Adrenal gland (tissue), 12 donors: ENCODE measurements around the gene CDCA7L. TPM values are rescaled to one million over a fixed set of nuclear protein-coding genes. Genes with fewer than 3 reads are reported as not detected.

Experiments used
- DNase-seq, 7 donors: peaks; one replicate each; pipeline ENCODE4 v3.0.0-alpha.2; 2019 to 2020
- H3K27ac ChIP-seq, 5 donors: fragments of 200-600 bp; sonication (generic) in 4 of 5; 1 replicate in 3 of 5; 2 replicates in 2 of 5; pipeline versions ENCODE4 v1.5.1 to v1.8.0; 2016 to 2020; ENCODE audit warnings: mild to moderate bottlenecking in 1 of 5
- H3K27me3 ChIP-seq: fragments of 200-600 bp; 2 replicates; pipeline ENCODE4 v1.8.0; 2021
- H3K36me3 ChIP-seq, 2 donors: fragments of 200-600 bp; replicated peaks in 1 of 2; 1 replicate in 1 of 2; 2 replicates in 1 of 2; pipeline versions ENCODE4 v1.5.1 to v1.8.0; 2018 to 2022
- H3K4me1 ChIP-seq, 2 donors: fragments of 200-600 bp; replicated peaks in 1 of 2; 1 replicate in 1 of 2; 2 replicates in 1 of 2; pipeline versions ENCODE4 v1.5.1 to v1.8.0; 2018 to 2021
- H3K4me3 ChIP-seq, 4 donors: fragments of 200-600 bp; sonication (generic) in 3 of 4; one replicate each; pipeline ENCODE4 v1.5.1; 2016 to 2018
- H3K9me3 ChIP-seq, 3 donors: fragments of 200-600 bp; sonication (generic) in 1 of 3; replicated peaks in 1 of 3; 1 replicate in 2 of 3; 2 replicates in 1 of 3; pipeline versions ENCODE4 v1.5.1 to v1.8.0; 2016 to 2021
- CTCF ChIP-seq, 6 experiments: fragments of 450-650 bp in 4 of 6; fragments of 200-600 bp in 2 of 6; sonication (generic) in 1 of 6; IDR thresholded peaks; 1 replicate in 5 of 6; 2 replicates in 1 of 6; pipeline versions ENCODE4 v1.5.1 to v1.8.0; 2016 to 2021; ENCODE audit warnings: antibody characterized with exemption in 6 of 6, mild to moderate bottlenecking in 2 of 6, moderate library complexity in 1 of 6
- POLR2A ChIP-seq, 2 donors: fragments of 450-650 bp; IDR thresholded peaks; one replicate each; pipeline ENCODE4 v1.6.1; 2017; ENCODE audit warnings: antibody characterized with exemption in 2 of 2, mild to moderate bottlenecking in 2 of 2, moderate library complexity in 1 of 2
- WGBS, 4 donors: extraction: QIAGEN DNeasy Blood & Tissue Kit in 2 of 4; methylation state at CpG; one replicate each; pipeline versions ENCODE4 v1.1.5 to v1.1.7; 2013 to 2017; 5-methylcytosine and 5-hydroxymethylcytosine counted together
- intact Hi-C, 2 donors: fragments of 100-400 bp; cut with DNase I; formaldehyde crosslinking; loops; one replicate each; pipeline versions ENCODE4 v1.14.1 to v1.15.0; 2022 to 2023
- polyA plus RNA-seq, 3 donors: library from polyadenylated mRNA; stranded (reverse); fragments of 200-250 nt in 2 of 3; fragments of 350-450 nt in 1 of 3; fragmentation: Illumina TruSeq in 1 of 3; extraction: RNeasy Lipid Tissue Mini Kit (QIAGEN cat#74804) in 1 of 3; gene quantifications; one replicate each; pipeline ENCODE4 v1.2.3, GENCODE V29; 2013 to 2014
- total RNA-seq, 9 donors: library from RNA; depleted of rRNA in 4 of 9; stranded (reverse); fragments of >200 nt in 4 of 9; fragments of 120-200 nt in 1 of 9; fragmentation: NEBNext Ultra II Directional in 1 of 9; extraction: Animal tissue kit (Norgen Biotek cat#: 25700) in 1 of 9; gene quantifications; one replicate each; pipeline versions ENCODE4 v1.1.0 to v1.2.4, GENCODE V29; 2013 to 2023
- donor health status: healthy with polysubstance abuse.
- donor health status: Bipolar disorder and iron deficiency.
- donor health status: DM: yes; HTN: yes; CAD: no.
- donor health status: DM: no; HTN: no; CAD: no.
- donor health status: DM: no; HTN: no; CAD: no.
- donor health status: DM: yes; HTN: yes; CAD: no.

Gene CDCA7L
- total and polyA plus RNA-seq, 12 donors: 0.88 to 12.4 (median 1.7) TPM

- Histone ChIP-seq H3K4me3 (no peak overlapping the region), H3K27me3 (no peaks in the 10 kb centered on the region), H3K4me1 (no peaks in the 10 kb centered on the region), H3K36me3 (no peaks in the 10 kb centered on the region), H3K27ac (peak overlapping the region in 1 of 5 donors; percentile 34), H3K9me3 (no peaks in the 10 kb centered on the region)
- TF ChIP-seq POLR2A (IDR thresholded peaks at IDR 0.05) (no peak), CTCF (IDR thresholded peaks at IDR 0.05) (no peak)
- WGBS, 4 donors: 82 to 87% (median 85%) methylated on average over 17 of the region's 17 CpGs
- DNase-seq: peak in 2 of 7 donors; percentile 11 to 26
- intact Hi-C loops: no loop called here
Observed at GRCh38 chr7:21898265-21898930, 47.3 kb downstream of the CDCA7L start.

- Histone ChIP-seq H3K27me3 (no peaks in the 10 kb centered on the region), H3K27ac (no peak overlapping the region), H3K4me3 (no peak overlapping the region), H3K4me1 (no peaks in the 10 kb centered on the region), H3K36me3 (no peaks in the 10 kb centered on the region), H3K9me3 (no peaks in the 10 kb centered on the region)
- DNase-seq: no peak
- intact Hi-C loops: no loop called here
- 75 to 91% (median 86%) methylated on average over 3 of the region's 3 CpGs for WGBS, 4 donors
- TF ChIP-seq CTCF (IDR thresholded peaks at IDR 0.05) (no peak), POLR2A (IDR thresholded peaks at IDR 0.05) (no peak)
Observed at GRCh38 chr7:21893401-21893800, 52.3 kb downstream of the CDCA7L start.

GRCh38 chr7:21891291-21891690 lies 54.4 kb downstream of the CDCA7L start:
- no peak overlapping the region for H3K4me3 ChIP-seq
- no peaks in the 10 kb centered on the region for H3K9me3 ChIP-seq
- TF ChIP-seq POLR2A (IDR thresholded peaks at IDR 0.05) (no peak), CTCF (IDR thresholded peaks at IDR 0.05) (no peak)
- no peak for DNase-seq
- WGBS, 4 donors: 68 to 82% (median 76%) methylated on average over 3 of the region's 3 CpGs
- no peaks in the 10 kb centered on the region for H3K36me3 ChIP-seq
- no peaks in the 10 kb centered on the region for H3K4me1 ChIP-seq
- H3K27me3 ChIP-seq: no peaks in the 10 kb centered on the region
- no peak overlapping the region for H3K27ac ChIP-seq
- intact Hi-C loops: no loop called here

GRCh38 chr7:21887779-21888178 lies 57.9 kb downstream of the CDCA7L start:
- intact Hi-C loops: no loop called here
- 76 to 88% (median 85%) methylated on average over 4 of the region's 4 CpGs for WGBS, 4 donors
- Histone ChIP-seq H3K36me3 (no peaks in the 10 kb centered on the region), H3K4me1 (no peaks in the 10 kb centered on the region), H3K27me3 (no peaks in the 10 kb centered on the region), H3K27ac (no peak overlapping the region), H3K9me3 (no peaks in the 10 kb centered on the region), H3K4me3 (no peak overlapping the region)
- TF ChIP-seq POLR2A (IDR thresholded peaks at IDR 0.05) (no peak), CTCF (IDR thresholded peaks at IDR 0.05) (no peak)
- no peak for DNase-seq
